ENCODE measurements around the gene GULP1.

- TF ChIP-seq CTCF (IDR thresholded peaks at IDR 0.05; ENCODE audit: insufficient read depth, low read length) = no peak
- TF ChIP-seq REST (IDR thresholded peaks at IDR 0.05; ENCODE audit: insufficient replicate concordance, low read depth) = no peak
Measured at GRCh38 chr2:188305271-188305670, 13.6 kb downstream of the GULP1 start.
